Transverse colon (tissue), 4 donors: Measurements from ENCODE around the gene TREX2. TPM values are rescaled to one million over a fixed set of nuclear protein-coding genes. Genes with fewer than 3 reads are reported as not detected.

Experiments used
- DNase-seq: peaks from one replicate; pipeline ENCODE4 v3.0.0-alpha.2; 2019
- H3K27ac ChIP-seq, 4 donors: fragments of 200-600 bp; sonication (generic); 2 replicates each; pipeline ENCODE4 v1.5.1; 2016 to 2018; ENCODE audit warnings: inconsistent platforms in 4 of 4
- H3K27me3 ChIP-seq: fragments of 200-600 bp; sonication (generic); 2 replicates; pipeline ENCODE4 v1.5.1; 2017; ENCODE audit warnings: inconsistent platforms
- H3K36me3 ChIP-seq, 4 donors: fragments of 200-600 bp; sonication (generic); 2 replicates each; pipeline ENCODE4 v1.5.1; 2017 to 2019; ENCODE audit warnings: inconsistent platforms in 4 of 4
- H3K4me1 ChIP-seq, 4 donors: fragments of 200-600 bp; sonication (generic); 2 replicates each; pipeline ENCODE4 v1.5.1; 2017 to 2020; ENCODE audit warnings: inconsistent platforms in 4 of 4
- H3K4me3 ChIP-seq, 4 donors: fragments of 200-600 bp; sonication (generic); 1 replicate in 1 of 4; 2 replicates in 3 of 4; pipeline versions ENCODE4 v1.5.1 to v1.6.1; 2017 to 2019; ENCODE audit warnings: inconsistent platforms in 4 of 4
- H3K9me3 ChIP-seq, 2 donors: fragments of 200-600 bp; sonication (generic); 2 replicates each; pipeline ENCODE4 v1.5.1; 2017 to 2019; ENCODE audit warnings: inconsistent platforms in 2 of 2
- EP300 ChIP-seq: sonication (generic); formaldehyde crosslinking; IDR thresholded peaks from one replicate; pipeline ENCODE4 v1.6.1; 2017; ENCODE audit warnings: antibody characterized with exemption, low read depth
- POLR2A ChIP-seq: fragments of 450-650 bp; IDR thresholded peaks from one replicate; pipeline ENCODE4 v1.6.1; 2016; ENCODE audit warnings: antibody characterized with exemption, mild to moderate bottlenecking, moderate library complexity
- POLR2AphosphoS5 ChIP-seq, 3 donors: sonication (generic); formaldehyde crosslinking; IDR thresholded peaks; one replicate each; pipeline ENCODE4 v1.6.1; 2016; ENCODE audit warnings: antibody characterized with exemption in 3 of 3
- WGBS, 2 donors: methylation state at CpG; one replicate each; pipeline ENCODE4 v1.1.5; 2018; ENCODE audit warnings: low coverage in 1 of 2; 5-methylcytosine and 5-hydroxymethylcytosine counted together
- in situ Hi-C, 4 donors: fragments of 200-750 bp; cut with MboI; loops; one replicate each; pipeline versions ENCODE4 v1.15.0 to v1.15.1; 2017; ENCODE audit warnings: low sequenced_read_pairs in 3 of 4, low pct_ligation_motif_present in 1 of 4, low pct_unique_long_range_greater_than_20kb in 1 of 4
- intact Hi-C: fragments of 100-400 bp; cut with DNase I; formaldehyde crosslinking; loops from one replicate; pipeline ENCODE4 v1.15.1; 2023; ENCODE audit warnings: low total_unique reads
- total RNA-seq, 4 donors: library from RNA; depleted of rRNA; stranded (reverse); fragments of >200 nt; gene quantifications; one replicate each; pipeline ENCODE4 v1.1.0, GENCODE V29; 2016
- TF ChIP-seq, protein P1 (sequence below), 5 experiments: fragments of 200-600 bp in 3 of 5; fragments of 450-650 bp in 2 of 5; sonication (generic) in 3 of 5; IDR thresholded peaks; 1 replicate in 2 of 5; 2 replicates in 3 of 5; pipeline ENCODE4 v1.5.1; 2016 to 2017; ENCODE audit warnings: antibody characterized with exemption in 5 of 5, inconsistent platforms in 3 of 5, mild to moderate bottlenecking in 2 of 5, moderate library complexity in 1 of 5

TREX2 gene
- total RNA-seq, 4 donors from 2014 or later, result 0.55 to 2.0 (median 1.4) TPM; not detected in 1

DNA sequence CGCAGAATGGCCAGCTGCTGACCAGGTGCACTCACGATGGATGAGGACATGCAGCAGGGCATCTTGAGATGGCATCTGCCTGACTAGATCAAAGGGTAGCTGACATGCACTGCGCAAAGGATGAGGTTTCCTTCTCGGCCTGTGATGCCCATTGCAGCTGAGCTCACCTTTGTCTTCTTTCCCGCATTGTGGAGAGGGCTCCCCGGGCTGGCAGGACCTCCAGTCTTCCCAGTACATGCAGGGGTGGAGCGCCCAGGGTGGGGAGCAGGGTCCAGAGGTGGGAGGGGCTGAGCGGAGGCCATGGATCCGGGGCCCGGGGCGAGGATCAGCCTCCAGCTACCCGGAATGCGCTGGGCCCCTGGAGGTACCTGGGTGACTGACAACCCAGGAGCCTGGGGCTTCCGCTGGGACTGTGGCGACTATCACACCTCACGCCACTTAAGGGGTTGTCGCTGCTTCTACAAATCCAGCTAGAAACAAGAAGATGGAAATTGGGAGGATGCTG, 12.0 kb downstream of the TREX2 start:
- no peak for DNase-seq
- TF ChIP-seq POLR2AphosphoS5 (IDR thresholded peaks at IDR 0.05) (no peak), POLR2A (no peak), EP300 (no peak)
- TF ChIP-seq, protein P1, sequence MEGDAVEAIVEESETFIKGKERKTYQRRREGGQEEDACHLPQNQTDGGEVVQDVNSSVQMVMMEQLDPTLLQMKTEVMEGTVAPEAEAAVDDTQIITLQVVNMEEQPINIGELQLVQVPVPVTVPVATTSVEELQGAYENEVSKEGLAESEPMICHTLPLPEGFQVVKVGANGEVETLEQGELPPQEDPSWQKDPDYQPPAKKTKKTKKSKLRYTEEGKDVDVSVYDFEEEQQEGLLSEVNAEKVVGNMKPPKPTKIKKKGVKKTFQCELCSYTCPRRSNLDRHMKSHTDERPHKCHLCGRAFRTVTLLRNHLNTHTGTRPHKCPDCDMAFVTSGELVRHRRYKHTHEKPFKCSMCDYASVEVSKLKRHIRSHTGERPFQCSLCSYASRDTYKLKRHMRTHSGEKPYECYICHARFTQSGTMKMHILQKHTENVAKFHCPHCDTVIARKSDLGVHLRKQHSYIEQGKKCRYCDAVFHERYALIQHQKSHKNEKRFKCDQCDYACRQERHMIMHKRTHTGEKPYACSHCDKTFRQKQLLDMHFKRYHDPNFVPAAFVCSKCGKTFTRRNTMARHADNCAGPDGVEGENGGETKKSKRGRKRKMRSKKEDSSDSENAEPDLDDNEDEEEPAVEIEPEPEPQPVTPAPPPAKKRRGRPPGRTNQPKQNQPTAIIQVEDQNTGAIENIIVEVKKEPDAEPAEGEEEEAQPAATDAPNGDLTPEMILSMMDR (IDR thresholded peaks at IDR 0.05), result no peak
- Histone ChIP-seq H3K4me3 (no peak overlapping the region), H3K27ac (no peak overlapping the region), H3K27me3 (no peaks in the 10 kb centered on the region), H3K9me3 (no peaks in the 10 kb centered on the region), H3K4me1 (no peaks in the 10 kb centered on the region), H3K36me3 (no peaks in the 10 kb centered on the region)
- in situ Hi-C loops, result no loop called here
- 82% methylated on average over 15 of the region's 17 CpGs; no CpG with 5 or more reads in 1 of the 2 donors for WGBS, 2 donors
- intact Hi-C loops, result no loop called here

DNA sequence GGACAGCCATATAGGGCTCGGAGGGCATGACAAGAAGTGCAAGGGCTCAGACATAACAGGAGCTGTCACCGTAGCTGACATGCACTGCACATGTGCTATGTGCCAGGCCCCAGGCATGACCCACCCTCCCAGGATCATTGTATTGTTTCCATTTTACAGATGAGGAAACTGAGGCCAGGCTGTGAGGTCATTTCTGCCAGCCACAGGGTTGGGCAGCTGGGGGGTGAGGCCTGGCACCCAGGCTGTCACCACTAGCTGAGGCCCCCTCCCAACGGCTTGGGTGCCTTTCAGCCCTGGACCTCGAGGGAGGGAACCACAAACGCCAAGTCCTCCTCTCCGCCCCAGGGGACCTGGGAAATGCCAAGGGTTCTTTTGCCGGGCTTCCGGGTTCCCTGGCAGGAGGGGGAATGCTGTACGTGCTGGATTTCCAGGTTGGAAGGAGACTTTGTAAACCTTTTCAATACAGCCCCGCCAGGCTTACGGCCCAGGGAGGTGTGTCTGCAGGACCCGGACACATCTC, 12.6 kb downstream of the TREX2 start:
- Histone ChIP-seq H3K27me3 (no peaks in the 10 kb centered on the region), H3K4me1 (no peaks in the 10 kb centered on the region), H3K4me3 (no peak overlapping the region), H3K36me3 (no peaks in the 10 kb centered on the region), H3K9me3 (no peaks in the 10 kb centered on the region), H3K27ac (no peak overlapping the region)
- DNase-seq, result no peak
- intact Hi-C loops (no loop called here), in situ Hi-C loops (no loop called here)
- TF ChIP-seq, protein P1 (IDR thresholded peaks at IDR 0.05), result no peak
- TF ChIP-seq POLR2AphosphoS5 (IDR thresholded peaks at IDR 0.05) (no peak), POLR2A (no peak), EP300 (no peak)
- WGBS, 2 donors, result 78% methylated on average over 12 of the region's 12 CpGs; no CpG with 5 or more reads in 1 of the 2 donors

DNA sequence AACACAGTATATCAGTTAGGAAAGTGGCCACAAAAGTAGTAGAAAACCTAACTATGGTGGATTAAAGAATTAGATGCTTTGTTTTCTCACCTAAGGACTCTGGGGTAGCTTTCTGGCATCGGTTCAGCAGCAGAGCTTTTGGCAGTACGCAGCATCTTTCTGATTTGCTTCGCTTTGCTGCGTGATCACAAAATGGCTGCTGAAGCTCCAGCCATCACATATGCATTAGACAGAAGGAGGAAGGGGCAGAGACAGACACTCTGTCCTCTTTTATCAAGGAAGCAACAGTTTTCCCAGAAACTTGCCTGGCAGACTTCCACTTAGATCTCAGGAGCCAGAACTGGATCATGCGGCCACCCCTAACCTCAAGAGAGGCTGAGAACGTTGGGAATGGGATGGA, 15.1 kb downstream of the TREX2 start:
- no peak for TF ChIP-seq EP300
- TF ChIP-seq POLR2A, result no peak
- TF ChIP-seq, protein P1 (IDR thresholded peaks at IDR 0.05), result no peak
- TF ChIP-seq POLR2AphosphoS5 (IDR thresholded peaks at IDR 0.05), result no peak
- in situ Hi-C loops, result no loop called here
- 89% methylated on average over 6 of the region's 6 CpGs; no CpG with 5 or more reads in 1 of the 2 donors for WGBS, 2 donors

DNA sequence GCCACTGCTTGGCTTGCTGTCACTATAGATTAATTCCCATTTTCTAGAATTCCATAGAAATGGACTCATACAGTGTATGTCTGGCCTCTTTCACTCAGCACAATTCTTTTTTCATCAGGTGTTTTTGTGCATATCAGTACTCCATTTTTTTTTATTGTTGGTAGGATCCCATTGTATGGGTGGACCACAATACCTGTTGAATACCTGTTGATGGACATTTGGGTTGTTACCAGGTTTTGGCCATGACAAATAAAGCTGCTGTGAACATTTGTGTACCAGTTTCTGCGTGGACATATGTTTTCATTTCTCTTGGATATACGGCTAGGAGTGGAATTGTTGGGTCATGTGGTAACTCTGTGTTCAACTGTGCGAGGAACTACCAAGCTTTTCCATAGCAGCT, 19.7 kb downstream of the TREX2 start:
- Histone ChIP-seq H3K9me3 (no peaks in the 10 kb centered on the region), H3K4me1 (no peaks in the 10 kb centered on the region), H3K27me3 (no peaks in the 10 kb centered on the region), H3K27ac (no peak overlapping the region), H3K4me3 (no peak overlapping the region), H3K36me3 (no peaks in the 10 kb centered on the region)
- intact Hi-C loops (no loop called here), in situ Hi-C loops (no loop called here)
- WGBS, 2 donors, result 89% methylated on average over 3 of the region's 3 CpGs; no CpG with 5 or more reads in 1 of the 2 donors
- DNase-seq, result no peak
- no peak for TF ChIP-seq POLR2AphosphoS5 (IDR thresholded peaks at IDR 0.05)

More for the DNA sequence above, 15.1 kb downstream of the TREX2 start:
- H3K4me3 ChIP-seq, result no peak overlapping the region
- no peaks in the 10 kb centered on the region for H3K4me1 ChIP-seq
- no peak overlapping the region for H3K27ac ChIP-seq
- DNase-seq, result no peak
- H3K27me3 ChIP-seq, result no peaks in the 10 kb centered on the region
- no peaks in the 10 kb centered on the region for H3K9me3 ChIP-seq
- intact Hi-C loops, result no loop called here
- no peaks in the 10 kb centered on the region for H3K36me3 ChIP-seq

DNA sequence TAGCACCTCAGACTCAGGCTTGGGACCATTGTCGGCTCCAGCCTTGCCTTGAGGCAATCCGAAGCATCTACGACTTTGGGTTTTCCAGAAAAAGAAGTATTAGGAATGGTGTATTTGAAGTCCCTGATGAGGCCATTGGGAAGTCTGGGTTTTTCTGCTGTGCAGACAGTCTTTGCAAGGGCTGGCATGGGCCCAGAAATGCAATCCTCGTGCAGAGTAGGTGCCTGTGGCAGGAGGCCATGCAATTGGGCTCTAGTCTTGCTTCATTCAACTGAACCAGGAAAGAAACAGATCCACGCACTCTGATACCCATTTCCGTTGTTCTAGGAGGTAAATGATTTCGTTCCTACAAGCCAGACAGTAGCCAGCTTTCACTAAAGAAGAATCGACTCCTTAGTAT, 22.2 kb downstream of the TREX2 start:
- Histone ChIP-seq H3K4me1 (no peaks in the 10 kb centered on the region), H3K27ac (no peak overlapping the region), H3K36me3 (no peaks in the 10 kb centered on the region), H3K4me3 (no peak overlapping the region), H3K9me3 (no peaks in the 10 kb centered on the region), H3K27me3 (no peaks in the 10 kb centered on the region)
- intact Hi-C loops (no loop called here), in situ Hi-C loops (no loop called here)
- TF ChIP-seq, protein P1 (IDR thresholded peaks at IDR 0.05), result no peak
- TF ChIP-seq EP300 (no peak), POLR2AphosphoS5 (IDR thresholded peaks at IDR 0.05) (no peak)
- 89% methylated on average over 8 of the region's 8 CpGs; no CpG with 5 or more reads in 1 of the 2 donors for WGBS, 2 donors
- no peak for DNase-seq
